22Rv1 (cell line): Measurements from ENCODE around the gene CLTA.

ENCODE experiments used
- ZFX ChIP-seq: fragments of 450-650 bp; IDR thresholded peaks from 2 replicates; pipeline ENCODE4 v1.6.1; 2017; ENCODE audit warnings: antibody characterized with exemption, borderline replicate concordance
- TF ChIP-seq, protein P1 (sequence below): fragments of 450-650 bp; IDR thresholded peaks from 2 replicates; pipeline ENCODE4 v1.5.1; 2017; ENCODE audit warnings: mild to moderate bottlenecking

DNA sequence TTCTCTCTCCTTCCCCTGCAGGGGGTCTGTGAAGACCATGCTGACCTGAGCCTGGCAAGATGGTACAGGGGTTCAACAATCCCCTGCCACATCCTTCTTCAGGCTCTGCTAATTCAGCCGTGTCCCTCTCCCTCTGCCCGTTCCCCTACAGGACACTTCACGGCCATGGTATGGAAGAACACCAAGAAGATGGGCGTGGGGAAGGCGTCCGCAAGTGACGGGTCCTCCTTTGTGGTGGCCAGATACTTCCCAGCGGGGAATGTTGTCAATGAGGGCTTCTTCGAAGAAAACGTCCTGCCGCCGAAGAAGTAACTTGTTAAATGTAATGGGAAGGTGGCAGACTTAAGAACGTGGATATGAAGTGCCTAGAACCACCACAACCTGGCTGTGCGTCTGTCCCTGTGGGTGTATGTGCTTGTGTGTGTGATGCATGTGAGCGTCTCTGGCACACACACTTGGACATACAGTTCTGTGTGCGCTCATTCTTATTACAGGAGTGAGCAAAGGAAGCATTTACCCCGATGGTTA, 28.4 kb upstream of the CLTA start:
- TF ChIP-seq, protein P1, sequence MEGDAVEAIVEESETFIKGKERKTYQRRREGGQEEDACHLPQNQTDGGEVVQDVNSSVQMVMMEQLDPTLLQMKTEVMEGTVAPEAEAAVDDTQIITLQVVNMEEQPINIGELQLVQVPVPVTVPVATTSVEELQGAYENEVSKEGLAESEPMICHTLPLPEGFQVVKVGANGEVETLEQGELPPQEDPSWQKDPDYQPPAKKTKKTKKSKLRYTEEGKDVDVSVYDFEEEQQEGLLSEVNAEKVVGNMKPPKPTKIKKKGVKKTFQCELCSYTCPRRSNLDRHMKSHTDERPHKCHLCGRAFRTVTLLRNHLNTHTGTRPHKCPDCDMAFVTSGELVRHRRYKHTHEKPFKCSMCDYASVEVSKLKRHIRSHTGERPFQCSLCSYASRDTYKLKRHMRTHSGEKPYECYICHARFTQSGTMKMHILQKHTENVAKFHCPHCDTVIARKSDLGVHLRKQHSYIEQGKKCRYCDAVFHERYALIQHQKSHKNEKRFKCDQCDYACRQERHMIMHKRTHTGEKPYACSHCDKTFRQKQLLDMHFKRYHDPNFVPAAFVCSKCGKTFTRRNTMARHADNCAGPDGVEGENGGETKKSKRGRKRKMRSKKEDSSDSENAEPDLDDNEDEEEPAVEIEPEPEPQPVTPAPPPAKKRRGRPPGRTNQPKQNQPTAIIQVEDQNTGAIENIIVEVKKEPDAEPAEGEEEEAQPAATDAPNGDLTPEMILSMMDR = no peak
- TF ChIP-seq ZFX = no peak
